Activated naive CD8-positive, alpha-beta T cell treated with anti-CD3 and anti-CD28 coated beads, Interleukin-2, amount 10 ng/mL, durations not matched to agents 7 days and 5 days (primary cell): ENCODE data around the gene KIAA1549. TPM values are rescaled to one million over a fixed set of nuclear protein-coding genes. Genes with fewer than 3 reads are reported as not detected.
"Not testable (repeated sequence)": the region's sequence is repeated elsewhere in the genome, so short reads cannot be mapped to it uniquely, and the experiment has no call there.

Source experiments
- ATAC-seq: fragments of 150-1000 bp; cut with Tn5 transposase; one replicate; pipeline ENCODE4 v1.10.0; 2021; ENCODE audit warnings: low read depth, moderate library complexity
- POLR2A ChIA-PET: fragments of 350-600 bp; sonication (Branson Sonifier 250); formaldehyde crosslinking; loops from one replicate; lab custom pipeline; 2021; ENCODE audit warnings: antibody characterized with exemption; lab: Charles Lee
- DNase-seq: peaks from one replicate; pipeline ENCODE4 v3.0.0; 2021
- H3K27ac Mint-ChIP-seq: one replicate; pipeline ENCODE4 v1.8.0; 2022; ENCODE audit warnings: mild to moderate bottlenecking, mixed read lengths
- H3K27me3 Mint-ChIP-seq: one replicate; pipeline ENCODE4 v1.8.0; 2022; ENCODE audit warnings: mild to moderate bottlenecking, moderate library complexity, mixed read lengths
- H3K36me3 Mint-ChIP-seq: one replicate; pipeline ENCODE4 v1.8.0; 2021; ENCODE audit warnings: mild to moderate bottlenecking, mixed read lengths
- H3K4me1 Mint-ChIP-seq: one replicate; pipeline ENCODE4 v1.8.0; 2021; ENCODE audit warnings: mixed read lengths
- H3K4me3 Mint-ChIP-seq: one replicate; pipeline ENCODE4 v1.8.0; 2022; ENCODE audit warnings: mild to moderate bottlenecking, moderate library complexity, mixed read lengths
- H3K9me3 Mint-ChIP-seq: one replicate; pipeline ENCODE4 v1.8.0; 2021; ENCODE audit warnings: mixed read lengths
- total RNA-seq, 2 experiments: library from RNA; stranded (reverse); gene quantifications; one replicate each; pipeline ENCODE4 v1.2.3, GENCODE V29; 2021

Gene KIAA1549
- total RNA-seq, 2 experiments from 2014 or later, result 1.1 TPM

- peaks cover 5% of the 10 kb centered on the region for H3K4me1 Mint-ChIP-seq
- H3K36me3 Mint-ChIP-seq, result no peaks in the 10 kb centered on the region
- H3K4me3 Mint-ChIP-seq, result no peak overlapping the region
- peaks cover 24% of the 10 kb centered on the region for H3K27me3 Mint-ChIP-seq
- H3K9me3 Mint-ChIP-seq, result no peaks in the 10 kb centered on the region
- DNase-seq (no peak), ATAC-seq (no peak)
- POLR2A ChIA-PET, result no interaction called here
- no peak overlapping the region for H3K27ac Mint-ChIP-seq
Measured at GRCh38 chr7:138945821-138946220, 35.4 kb downstream of the KIAA1549 start.

GRCh38 chr7:138945154-138945553 is 36.0 kb downstream of the KIAA1549 start:
- POLR2A ChIA-PET, result no interaction called here
- H3K4me1 Mint-ChIP-seq, result peaks cover 3% of the 10 kb centered on the region
- DNase-seq (no peak), ATAC-seq (no peak)
- no peak overlapping the region for H3K27ac Mint-ChIP-seq
- H3K27me3 Mint-ChIP-seq, result peaks cover 22% of the 10 kb centered on the region
- no peaks in the 10 kb centered on the region for H3K36me3 Mint-ChIP-seq
- no peak overlapping the region for H3K4me3 Mint-ChIP-seq
- no peaks in the 10 kb centered on the region for H3K9me3 Mint-ChIP-seq

- Mint-ChIP-seq H3K9me3 (no peaks in the 10 kb centered on the region), H3K4me1 (peaks cover 3% of the 10 kb centered on the region), H3K4me3 (no peak overlapping the region), H3K27ac (no peak overlapping the region), H3K27me3 (peaks cover 20% of the 10 kb centered on the region), H3K36me3 (no peaks in the 10 kb centered on the region)
- no peak for ATAC-seq
- POLR2A ChIA-PET, result no interaction called here
- DNase-seq, result no peak
Measured at GRCh38 chr7:138944592-138944991, 36.6 kb downstream of the KIAA1549 start.

DNA sequence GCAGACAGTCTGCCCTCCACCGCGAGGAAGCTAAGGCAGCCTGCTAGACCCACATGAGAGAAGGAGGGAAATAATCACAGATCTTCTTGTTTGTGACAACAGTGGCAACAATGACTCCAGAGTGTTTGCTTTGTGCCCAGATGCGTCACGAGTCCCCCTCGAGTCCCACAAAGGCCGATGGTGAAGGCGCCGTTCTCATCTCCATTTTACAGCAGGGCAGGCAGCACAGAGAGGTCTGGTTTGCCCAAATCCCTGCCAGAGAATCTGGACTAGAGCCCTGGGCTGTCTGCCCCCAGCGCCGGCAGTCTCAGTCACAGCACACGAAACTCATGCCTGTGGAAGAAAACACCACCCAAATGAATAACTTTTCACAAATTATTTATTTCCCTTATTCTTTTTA is 38.1 kb downstream of the KIAA1549 start:
- Mint-ChIP-seq H3K4me3 (no peak overlapping the region), H3K27me3 (peaks cover 15% of the 10 kb centered on the region), H3K36me3 (no peaks in the 10 kb centered on the region), H3K4me1 (peaks cover under 1% of the 10 kb centered on the region), H3K9me3 (no peaks in the 10 kb centered on the region), H3K27ac (no peak overlapping the region)
- POLR2A ChIA-PET, result no interaction called here
- DNase-seq (no peak), ATAC-seq (no peak)

DNA sequence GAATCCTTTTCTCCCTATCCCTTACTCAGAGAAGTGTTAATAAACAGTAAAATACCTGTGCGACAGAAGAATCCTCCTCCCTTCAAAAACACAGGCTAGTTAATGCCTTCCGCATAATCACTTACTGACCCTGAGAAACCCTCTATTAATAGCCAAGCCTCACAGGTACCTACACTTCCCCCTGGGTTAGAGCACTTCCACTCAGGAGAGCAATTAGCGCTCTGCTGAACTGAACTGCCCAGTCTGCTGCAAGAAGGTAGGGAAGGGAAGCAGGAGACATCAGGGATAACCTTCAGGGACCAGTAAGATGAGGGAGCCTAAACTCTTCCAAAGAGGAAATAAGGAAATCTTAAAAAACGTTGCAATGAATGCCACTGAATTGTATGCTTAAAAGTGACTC is 39.6 kb downstream of the KIAA1549 start:
- ATAC-seq, result no peak
- peaks cover 11% of the 10 kb centered on the region for H3K27me3 Mint-ChIP-seq
- DNase-seq, result no peak
- H3K4me1 Mint-ChIP-seq, result peaks cover 4% of the 10 kb centered on the region
- H3K27ac Mint-ChIP-seq, result no peak overlapping the region
- H3K36me3 Mint-ChIP-seq, result no peaks in the 10 kb centered on the region
- H3K9me3 Mint-ChIP-seq, result no peaks in the 10 kb centered on the region
- no peak overlapping the region for H3K4me3 Mint-ChIP-seq
- POLR2A ChIA-PET, result no interaction called here

GRCh38 chr7:138940602-138941001 is 40.6 kb downstream of the KIAA1549 start:
- H3K4me1 Mint-ChIP-seq, H3K9me3 Mint-ChIP-seq, DNase-seq, H3K27ac Mint-ChIP-seq, H3K36me3 Mint-ChIP-seq, POLR2A ChIA-PET, H3K4me3 Mint-ChIP-seq, ATAC-seq: not testable (repeated sequence)
- H3K27me3 Mint-ChIP-seq, result peaks cover 11% of the 10 kb centered on the region

GRCh38 chr7:138937484-138937883 is 43.7 kb downstream of the KIAA1549 start:
- Mint-ChIP-seq H3K9me3 (no peaks in the 10 kb centered on the region), H3K27ac (no peak overlapping the region), H3K4me3 (no peak overlapping the region), H3K27me3 (peaks cover 14% of the 10 kb centered on the region), H3K4me1 (peaks cover 8% of the 10 kb centered on the region), H3K36me3 (no peaks in the 10 kb centered on the region)
- no peak for ATAC-seq
- POLR2A ChIA-PET, result no interaction called here
- no peak for DNase-seq

- H3K4me3 Mint-ChIP-seq, result no peak overlapping the region
- POLR2A ChIA-PET, result no interaction called here
- DNase-seq (no peak), ATAC-seq (no peak)
- no peak overlapping the region for H3K27ac Mint-ChIP-seq
- peaks cover 10% of the 10 kb centered on the region for H3K27me3 Mint-ChIP-seq
- H3K36me3 Mint-ChIP-seq, result no peaks in the 10 kb centered on the region
- peaks cover 12% of the 10 kb centered on the region for H3K4me1 Mint-ChIP-seq
- H3K9me3 Mint-ChIP-seq, result no peaks in the 10 kb centered on the region
Measured at GRCh38 chr7:138935465-138936011, 45.7 kb downstream of the KIAA1549 start.

DNA sequence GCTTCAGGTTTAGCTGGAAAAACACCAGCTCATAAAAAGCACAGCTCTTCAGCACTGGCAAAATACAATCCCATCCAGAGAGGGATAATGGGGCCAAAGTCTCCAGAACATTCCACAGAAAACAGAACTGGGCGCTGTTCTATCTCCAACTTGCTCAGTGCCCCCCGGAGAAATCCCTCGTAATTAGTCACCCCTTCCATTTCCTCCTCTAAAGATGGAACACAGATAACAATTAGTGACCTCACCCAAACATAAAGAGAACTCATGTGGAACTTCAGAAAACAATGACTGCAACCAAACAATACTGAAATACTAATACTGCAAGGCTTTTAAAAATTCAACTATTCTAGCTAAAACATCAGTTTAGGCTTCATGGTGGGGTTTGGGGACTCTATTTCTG is 46.3 kb downstream of the KIAA1549 start:
- H3K27ac Mint-ChIP-seq, result no peak overlapping the region
- no peak overlapping the region for H3K4me3 Mint-ChIP-seq
- peaks cover 10% of the 10 kb centered on the region for H3K27me3 Mint-ChIP-seq
- no peak for DNase-seq
- H3K9me3 Mint-ChIP-seq, result no peaks in the 10 kb centered on the region
- H3K4me1 Mint-ChIP-seq, result peaks cover 12% of the 10 kb centered on the region
- POLR2A ChIA-PET, result no interaction called here
- no peak for ATAC-seq
- H3K36me3 Mint-ChIP-seq, result no peaks in the 10 kb centered on the region

- ATAC-seq (no peak), DNase-seq (no peak)
- peaks cover 12% of the 10 kb centered on the region for H3K4me1 Mint-ChIP-seq
- H3K27me3 Mint-ChIP-seq, result peaks cover 10% of the 10 kb centered on the region
- no peak overlapping the region for H3K4me3 Mint-ChIP-seq
- no peaks in the 10 kb centered on the region for H3K9me3 Mint-ChIP-seq
- POLR2A ChIA-PET, result no interaction called here
- H3K36me3 Mint-ChIP-seq, result no peaks in the 10 kb centered on the region
- H3K27ac Mint-ChIP-seq, result no peak overlapping the region
Measured at GRCh38 chr7:138934367-138934766, 46.8 kb downstream of the KIAA1549 start.

GRCh38 chr7:138932870-138933269 is 48.3 kb downstream of the KIAA1549 start:
- Mint-ChIP-seq H3K36me3 (no peaks in the 10 kb centered on the region), H3K27ac (no peak overlapping the region)
- POLR2A ChIA-PET, result no interaction called here

DNA sequence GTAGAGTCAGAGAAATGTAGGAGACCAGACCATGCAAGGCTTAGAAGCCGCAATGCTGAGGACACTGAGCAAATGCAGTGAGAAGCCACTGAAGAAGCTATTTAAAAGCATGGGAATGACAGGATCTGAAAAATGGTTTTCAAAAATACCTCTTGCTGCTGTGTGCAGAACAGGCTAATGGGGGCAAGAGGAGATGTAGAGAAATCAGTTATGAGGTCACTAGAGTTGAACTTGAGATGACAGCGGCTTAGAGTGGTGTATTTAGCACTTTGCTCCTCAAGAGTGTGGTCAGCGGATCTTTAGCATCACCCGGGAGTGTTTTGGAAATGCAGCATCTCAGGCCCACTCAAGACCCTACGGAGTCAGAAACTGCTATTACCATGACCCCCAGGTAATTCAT is 48.8 kb downstream of the KIAA1549 start:
- H3K4me1 Mint-ChIP-seq, result peaks cover 12% of the 10 kb centered on the region
- H3K4me3 Mint-ChIP-seq, result no peak overlapping the region
- POLR2A ChIA-PET, result no interaction called here
- peaks cover 8% of the 10 kb centered on the region for H3K27me3 Mint-ChIP-seq
- no peak overlapping the region for H3K27ac Mint-ChIP-seq
- H3K36me3 Mint-ChIP-seq, result no peaks in the 10 kb centered on the region
- ATAC-seq (no peak), DNase-seq (no peak)
- no peaks in the 10 kb centered on the region for H3K9me3 Mint-ChIP-seq

More at GRCh38 chr7:138932870-138933269, 48.3 kb downstream of the KIAA1549 start:
- no peaks in the 10 kb centered on the region for H3K9me3 Mint-ChIP-seq
- peaks cover 12% of the 10 kb centered on the region for H3K4me1 Mint-ChIP-seq
- no peak for ATAC-seq
- no peak overlapping the region for H3K4me3 Mint-ChIP-seq
- peaks cover 10% of the 10 kb centered on the region for H3K27me3 Mint-ChIP-seq
- DNase-seq, result no peak

GRCh38 chr7:138929969-138930368 is 51.2 kb downstream of the KIAA1549 start:
- no peak overlapping the region for H3K4me3 Mint-ChIP-seq
- H3K9me3 Mint-ChIP-seq, result no peaks in the 10 kb centered on the region
- no peak overlapping the region for H3K27ac Mint-ChIP-seq
- peaks cover 12% of the 10 kb centered on the region for H3K4me1 Mint-ChIP-seq
- H3K36me3 Mint-ChIP-seq, result no peaks in the 10 kb centered on the region
- peaks cover 8% of the 10 kb centered on the region for H3K27me3 Mint-ChIP-seq
- POLR2A ChIA-PET, result no interaction called here
- DNase-seq, result no peak
- no peak for ATAC-seq

DNA sequence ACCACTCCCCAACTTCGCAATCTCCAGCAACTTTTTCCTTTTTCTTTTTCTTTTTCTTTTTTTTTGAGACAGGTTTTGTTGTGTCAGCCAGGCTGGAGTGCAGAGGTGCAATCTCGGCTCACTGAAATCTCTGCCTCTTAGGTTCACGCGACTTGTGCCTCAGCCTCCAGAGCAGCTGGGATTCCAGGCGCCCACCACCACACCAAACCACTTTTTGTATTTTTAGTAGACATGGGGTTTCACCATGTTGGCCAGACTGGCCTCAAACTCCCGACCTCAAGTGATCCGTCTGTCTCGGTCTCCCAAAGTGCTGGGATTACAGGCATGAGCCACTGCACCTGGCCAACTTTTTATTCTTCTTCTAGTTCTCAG is 55.0 kb downstream of the KIAA1549 start:
- Mint-ChIP-seq H3K4me3 (no peak overlapping the region), H3K9me3 (no peaks in the 10 kb centered on the region), H3K27me3 (peaks cover under 1% of the 10 kb centered on the region), H3K4me1 (peaks cover 7% of the 10 kb centered on the region), H3K27ac (no peak overlapping the region), H3K36me3 (no peaks in the 10 kb centered on the region)
- POLR2A ChIA-PET, result no interaction called here
- DNase-seq, result no peak
- ATAC-seq, result no peak
